GM12878 (cell line): ENCODE results near the gene GPSM3. TPM values are rescaled to one million over a fixed set of nuclear protein-coding genes. Genes with fewer than 3 reads are reported as not detected.

Source experiments
- ASH2L ChIP-seq: fragments of 300-600, 200-600 bp; sonication (generic); IDR thresholded peaks from 2 replicates; pipeline ENCODE4 v1.6.1; 2017; ENCODE audit warnings: low read depth, mild to moderate bottlenecking, borderline replicate concordance
- BRCA1 ChIP-seq: IDR thresholded peaks from 2 replicates; pipeline ENCODE4 v1.6.1; 2011; ENCODE audit warnings: low read depth, low read length, improper control_type of control experiment
- EED ChIP-seq: sonication (generic); IDR thresholded peaks from 2 replicates; pipeline ENCODE4 v1.6.1; 2016; ENCODE audit warnings: antibody characterized with exemption, low read depth
- ETV6 ChIP-seq, 2 experiments: fragments of 450-650 bp in 1 of 2; IDR thresholded peaks in 1 of 2; conservative IDR thresholded peaks in 1 of 2; 2 replicates each; pipeline ENCODE4 v1.6.1; 2014; ENCODE audit warnings: antibody characterized with exemption in 1 of 2, borderline replicate concordance in 1 of 2, low read depth in 1 of 2, mild to moderate bottlenecking in 1 of 2, moderate library complexity in 1 of 2
- GABPA ChIP-seq: IDR thresholded peaks from 2 replicates; pipeline ENCODE4 v1.6.1; 2014; ENCODE audit warnings: antibody characterized with exemption, low read depth, mild to moderate bottlenecking, inconsistent platforms
- GATAD2B ChIP-seq: fragments of 450-650 bp; conservative IDR thresholded peaks from 2 replicates; pipeline ENCODE4 v1.6.1; 2017; ENCODE audit warnings: low read depth, mild to moderate bottlenecking, moderate library complexity
- IKZF1 ChIP-seq: fragments of 450-650 bp; conservative IDR thresholded peaks from 2 replicates; pipeline ENCODE4 v1.6.1; 2017; ENCODE audit warnings: antibody characterized with exemption, mild to moderate bottlenecking
- MEF2A ChIP-seq: IDR thresholded peaks from 2 replicates; pipeline ENCODE4 v1.6.1; 2011; ENCODE audit warnings: low read depth, mild to moderate bottlenecking, low read length, moderate library complexity; ENCODE audit not compliant: insufficient read depth
- NFYB ChIP-seq: IDR thresholded peaks from 2 replicates; pipeline ENCODE4 v1.6.1; 2011; ENCODE audit warnings: low read depth, mild to moderate bottlenecking, low read length, improper control_type of control experiment, moderate library complexity; ENCODE audit not compliant: insufficient read depth
- NKRF ChIP-seq: fragments of 450-650 bp; conservative IDR thresholded peaks from 2 replicates; pipeline ENCODE4 v1.6.1; 2017; ENCODE audit warnings: mild to moderate bottlenecking, moderate library complexity
- RAD51 ChIP-seq: fragments of 450-650 bp; IDR thresholded peaks from 2 replicates; pipeline ENCODE4 v1.6.1; 2016; ENCODE audit warnings: moderate library complexity, mild to moderate bottlenecking, inconsistent platforms
- RCOR1 ChIP-seq: conservative IDR thresholded peaks from 2 replicates; pipeline ENCODE4 v1.6.1; 2012; ENCODE audit warnings: low read depth, low read length, improper control_type of control experiment
- SMAD5 ChIP-seq: IDR thresholded peaks from 2 replicates; pipeline ENCODE4 v1.6.1; 2016; ENCODE audit warnings: antibody characterized with exemption, low read depth
- TCF12 ChIP-seq: IDR thresholded peaks from 2 replicates; pipeline ENCODE4 v1.6.1; 2011; ENCODE audit warnings: low read depth, mild to moderate bottlenecking, low read length
- ZSCAN29 ChIP-seq: fragments of 450-650 bp; IDR thresholded peaks from 2 replicates; pipeline ENCODE4 v1.6.1; 2017; ENCODE audit warnings: mild to moderate bottlenecking, moderate library complexity
- polyA plus RNA-seq, 11 experiments: library from polyadenylated mRNA; depleted of rRNA in 4 of 11; unstranded in 6 of 11; stranded (reverse) in 5 of 11; fragments of >200 nt; fragmentation: Nextera tagmentation in 4 of 11; fragmentation: Illumina TruSeq in 1 of 11; extraction: Ambion mirVana in 4 of 11; extraction: Trizol in 1 of 11; gene quantifications; 1 replicate in 1 of 11; 2 replicates in 10 of 11; pipeline versions ENCODE4 v1.2.1 to v1.2.3, GENCODE V29; 2011 to 2016; ENCODE audit warnings: inconsistent platforms in 2 of 11, missing spikeins in 2 of 11, low read depth in 1 of 11
- total RNA-seq, 4 experiments: library from RNA; depleted of rRNA in 3 of 4; stranded (reverse); fragments of >200 nt in 3 of 4; fragmentation: Illumina TruSeq in 1 of 4; extraction: Trizol in 1 of 4; gene quantifications; 2 replicates each; pipeline versions ENCODE4 v1.2.1 to v1.2.3, GENCODE V29; 2013 to 2021
- TF ChIP-seq, protein P1 (sequence below): fragments of 450-650 bp; IDR thresholded peaks from 2 replicates; pipeline ENCODE4 v1.6.1; 2017; ENCODE audit warnings: mild to moderate bottlenecking, moderate library complexity
- TF ChIP-seq, protein P2 (sequence below): fragments of 450-650 bp; formaldehyde crosslinking; IDR thresholded peaks from 2 replicates; pipeline ENCODE4 v1.5.0; 2022; ENCODE audit warnings: mild to moderate bottlenecking, missing genetic modification characterization
- TF ChIP-seq, protein P3 (sequence below): IDR thresholded peaks from 2 replicates; pipeline ENCODE4 v1.6.1; 2011; ENCODE audit warnings: borderline replicate concordance, low read depth, mild to moderate bottlenecking, moderate library complexity, low read length; ENCODE audit not compliant: insufficient read depth, poor library complexity, severe bottlenecking

GPSM3 gene
- total and polyA plus RNA-seq, 10 of the 15 experiments (the other 5 are each of a cell fraction or from before 2014, with no cell fraction given): 22.0 to 137 (median 113) TPM

- TF ChIP-seq, protein P1, sequence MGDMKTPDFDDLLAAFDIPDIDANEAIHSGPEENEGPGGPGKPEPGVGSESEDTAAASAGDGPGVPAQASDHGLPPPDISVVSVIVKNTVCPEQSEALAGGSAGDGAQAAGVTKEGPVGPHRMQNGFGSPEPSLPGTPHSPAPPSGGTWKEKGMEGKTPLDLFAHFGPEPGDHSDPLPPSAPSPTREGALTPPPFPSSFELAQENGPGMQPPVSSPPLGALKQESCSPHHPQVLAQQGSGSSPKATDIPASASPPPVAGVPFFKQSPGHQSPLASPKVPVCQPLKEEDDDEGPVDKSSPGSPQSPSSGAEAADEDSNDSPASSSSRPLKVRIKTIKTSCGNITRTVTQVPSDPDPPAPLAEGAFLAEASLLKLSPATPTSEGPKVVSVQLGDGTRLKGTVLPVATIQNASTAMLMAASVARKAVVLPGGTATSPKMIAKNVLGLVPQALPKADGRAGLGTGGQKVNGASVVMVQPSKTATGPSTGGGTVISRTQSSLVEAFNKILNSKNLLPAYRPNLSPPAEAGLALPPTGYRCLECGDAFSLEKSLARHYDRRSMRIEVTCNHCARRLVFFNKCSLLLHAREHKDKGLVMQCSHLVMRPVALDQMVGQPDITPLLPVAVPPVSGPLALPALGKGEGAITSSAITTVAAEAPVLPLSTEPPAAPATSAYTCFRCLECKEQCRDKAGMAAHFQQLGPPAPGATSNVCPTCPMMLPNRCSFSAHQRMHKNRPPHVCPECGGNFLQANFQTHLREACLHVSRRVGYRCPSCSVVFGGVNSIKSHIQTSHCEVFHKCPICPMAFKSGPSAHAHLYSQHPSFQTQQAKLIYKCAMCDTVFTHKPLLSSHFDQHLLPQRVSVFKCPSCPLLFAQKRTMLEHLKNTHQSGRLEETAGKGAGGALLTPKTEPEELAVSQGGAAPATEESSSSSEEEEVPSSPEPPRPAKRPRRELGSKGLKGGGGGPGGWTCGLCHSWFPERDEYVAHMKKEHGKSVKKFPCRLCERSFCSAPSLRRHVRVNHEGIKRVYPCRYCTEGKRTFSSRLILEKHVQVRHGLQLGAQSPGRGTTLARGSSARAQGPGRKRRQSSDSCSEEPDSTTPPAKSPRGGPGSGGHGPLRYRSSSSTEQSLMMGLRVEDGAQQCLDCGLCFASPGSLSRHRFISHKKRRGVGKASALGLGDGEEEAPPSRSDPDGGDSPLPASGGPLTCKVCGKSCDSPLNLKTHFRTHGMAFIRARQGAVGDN: no peak
- TF ChIP-seq RAD51 (no peak), ETV6 (conservative IDR thresholded peaks at IDR 0.05 in 1 of 2, IDR thresholded peaks at IDR 0.05 in 1 of 2; ENCODE audit: borderline replicate concordance in 1 of 2, low read depth in 1 of 2) (no peak), IKZF1 (peak; percentile 93), NFYB (no peak), EED (peak; percentile 86), MEF2A (0 out of 2 replicates have a peak, but pooled peaks have one; percentile 17), NKRF (no peak), TCF12 (peak; percentile 86), GABPA (no peak), RCOR1 (no peak), ZSCAN29 (no peak), BRCA1 (no peak), SMAD5 (no peak), GATAD2B (peak; percentile 70; the same call in 1 of the 2 replicates), ASH2L (no peak)
- TF ChIP-seq, protein P2, sequence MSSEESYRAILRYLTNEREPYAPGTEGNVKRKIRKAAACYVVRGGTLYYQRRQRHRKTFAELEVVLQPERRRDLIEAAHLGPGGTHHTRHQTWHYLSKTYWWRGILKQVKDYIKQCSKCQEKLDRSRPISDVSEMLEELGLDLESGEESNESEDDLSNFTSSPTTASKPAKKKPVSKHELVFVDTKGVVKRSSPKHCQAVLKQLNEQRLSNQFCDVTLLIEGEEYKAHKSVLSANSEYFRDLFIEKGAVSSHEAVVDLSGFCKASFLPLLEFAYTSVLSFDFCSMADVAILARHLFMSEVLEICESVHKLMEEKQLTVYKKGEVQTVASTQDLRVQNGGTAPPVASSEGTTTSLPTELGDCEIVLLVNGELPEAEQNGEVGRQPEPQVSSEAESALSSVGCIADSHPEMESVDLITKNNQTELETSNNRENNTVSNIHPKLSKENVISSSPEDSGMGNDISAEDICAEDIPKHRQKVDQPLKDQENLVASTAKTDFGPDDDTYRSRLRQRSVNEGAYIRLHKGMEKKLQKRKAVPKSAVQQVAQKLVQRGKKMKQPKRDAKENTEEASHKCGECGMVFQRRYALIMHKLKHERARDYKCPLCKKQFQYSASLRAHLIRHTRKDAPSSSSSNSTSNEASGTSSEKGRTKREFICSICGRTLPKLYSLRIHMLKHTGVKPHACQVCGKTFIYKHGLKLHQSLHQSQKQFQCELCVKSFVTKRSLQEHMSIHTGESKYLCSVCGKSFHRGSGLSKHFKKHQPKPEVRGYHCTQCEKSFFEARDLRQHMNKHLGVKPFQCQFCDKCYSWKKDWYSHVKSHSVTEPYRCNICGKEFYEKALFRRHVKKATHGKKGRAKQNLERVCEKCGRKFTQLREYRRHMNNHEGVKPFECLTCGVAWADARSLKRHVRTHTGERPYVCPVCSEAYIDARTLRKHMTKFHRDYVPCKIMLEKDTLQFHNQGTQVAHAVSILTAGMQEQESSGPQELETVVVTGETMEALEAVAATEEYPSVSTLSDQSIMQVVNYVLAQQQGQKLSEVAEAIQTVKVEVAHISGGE (CRISPR knock-in tag): no peak
- TF ChIP-seq, protein P3, sequence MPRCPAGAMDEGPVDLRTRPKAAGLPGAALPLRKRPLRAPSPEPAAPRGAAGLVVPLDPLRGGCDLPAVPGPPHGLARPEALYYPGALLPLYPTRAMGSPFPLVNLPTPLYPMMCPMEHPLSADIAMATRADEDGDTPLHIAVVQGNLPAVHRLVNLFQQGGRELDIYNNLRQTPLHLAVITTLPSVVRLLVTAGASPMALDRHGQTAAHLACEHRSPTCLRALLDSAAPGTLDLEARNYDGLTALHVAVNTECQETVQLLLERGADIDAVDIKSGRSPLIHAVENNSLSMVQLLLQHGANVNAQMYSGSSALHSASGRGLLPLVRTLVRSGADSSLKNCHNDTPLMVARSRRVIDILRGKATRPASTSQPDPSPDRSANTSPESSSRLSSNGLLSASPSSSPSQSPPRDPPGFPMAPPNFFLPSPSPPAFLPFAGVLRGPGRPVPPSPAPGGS: no peak
Measured at GRCh38 chr6:32224696-32225095, 32.3 kb upstream of the GPSM3 start (continued).
